Endothelial cell of umbilical vein (primary cell): ENCODE measurements around the gene QSOX2. TPM values are rescaled to one million over a fixed set of nuclear protein-coding genes. Genes with fewer than 3 reads are reported as not detected.

Source experiments
- BruUV-seq: library from RNA; stranded (reverse); fragments of 400-500 nt; replicated peaks from 2 replicates; lab custom pipeline; 2021; lab: Mats Ljungman, UMichigan
- CTCF ChIA-PET: fragments of 300-600, 350-600 bp; sonication (Branson Sonifier 250); formaldehyde crosslinking; loops from one replicate; lab custom pipeline; 2021; ENCODE audit warnings: antibody characterized with exemption, inconsistent platforms; lab: Charles Lee
- POLR2A ChIA-PET: fragments of 300-600, 350-600 bp; sonication (Branson Sonifier 250); formaldehyde crosslinking; loops from one replicate; lab custom pipeline; 2021; ENCODE audit warnings: antibody characterized with exemption, inconsistent platforms; lab: Charles Lee
- DNase-seq: peaks from one replicate; pipeline ENCODE4 v3.0.0-alpha.2; 2011; ENCODE audit warnings: low read depth, low spot score
- FAIRE-seq: peaks from 2 replicates; lab custom pipeline; 2011; peaks lifted over from hg19 to GRCh38; lab: Jason Lieb, UNC
- H2AFZ ChIP-seq: 2 replicates; pipeline ENCODE4 v1.6.0; 2012; ENCODE audit warnings: low read depth, low read length, control low read depth, inconsistent platforms
- H3K27ac ChIP-seq: 2 replicates; pipeline ENCODE4 v1.5.1; 2011; ENCODE audit warnings: low read depth, mild to moderate bottlenecking, control low read depth, low read length, moderate library complexity; ENCODE audit not compliant: insufficient read depth
- H3K27me3 ChIP-seq, 2 experiments: 2 replicates each; pipeline versions ENCODE4 v1.6.0 to v1.6.1; 2011; ENCODE audit warnings: low read length in 2 of 2, mixed read lengths in 1 of 2; ENCODE audit not compliant: control insufficient read depth in 2 of 2, insufficient read depth in 2 of 2
- H3K36me3 ChIP-seq, 2 experiments: 2 replicates in 1 of 2; 3 replicates in 1 of 2; pipeline ENCODE4 v1.5.1; 2011; ENCODE audit warnings: low read length in 2 of 2, mild to moderate bottlenecking in 1 of 2, moderate library complexity in 1 of 2; ENCODE audit not compliant: control insufficient read depth in 2 of 2, insufficient read depth in 2 of 2; ENCODE audit errors: extremely low read depth in 1 of 2
- H3K4me1 ChIP-seq: 3 replicates; pipeline ENCODE4 v1.5.1; 2011; ENCODE audit warnings: mild to moderate bottlenecking, low read length; ENCODE audit not compliant: control insufficient read depth, insufficient read depth; ENCODE audit errors: extremely low read depth
- H3K4me2 ChIP-seq: 2 replicates; pipeline ENCODE4 v1.6.1; 2011; ENCODE audit warnings: low read length, control low read depth, mixed read lengths; ENCODE audit not compliant: insufficient read depth
- H3K4me3 ChIP-seq, 3 experiments: fragments of 200-600 bp in 1 of 3; sonication (generic), shearing (Covaris generic) in 1 of 3; replicated peaks in 1 of 3; 2 replicates each; pipeline ENCODE4 v1.5.1; 2011 to 2016; ENCODE audit warnings: control low read depth in 3 of 3, low read length in 3 of 3, mild to moderate bottlenecking in 2 of 3, inconsistent platforms in 1 of 3, low read depth in 1 of 3, moderate library complexity in 1 of 3; ENCODE audit not compliant: insufficient read depth in 1 of 3
- H3K79me2 ChIP-seq: 2 replicates; pipeline ENCODE4 v1.6.0; 2012; ENCODE audit warnings: low read length, inconsistent platforms; ENCODE audit not compliant: control insufficient read depth, insufficient read depth
- H3K9ac ChIP-seq: replicated peaks from 2 replicates; pipeline ENCODE3; 2011; ENCODE audit warnings: low read length, control low read depth; ENCODE audit not compliant: insufficient read depth; ENCODE audit errors: extremely low read depth
- H3K9me1 ChIP-seq: replicated peaks from 3 replicates; pipeline ENCODE4 v1.6.0; 2011; ENCODE audit warnings: mild to moderate bottlenecking, low read length; ENCODE audit not compliant: control insufficient read depth, insufficient read depth; ENCODE audit errors: extremely low read depth
- H3K9me3 ChIP-seq: replicated peaks from 2 replicates; pipeline ENCODE4 v1.5.1; 2012; ENCODE audit warnings: low read length, inconsistent platforms; ENCODE audit not compliant: control insufficient read depth, insufficient read depth
- H4K20me1 ChIP-seq: replicated peaks from 2 replicates; pipeline ENCODE3; 2011; ENCODE audit warnings: mild to moderate bottlenecking, low read length; ENCODE audit not compliant: control insufficient read depth, insufficient read depth; ENCODE audit errors: extremely low read depth
- EZH2 ChIP-seq: IDR thresholded peaks from 2 replicates; pipeline ENCODE4 v1.6.1; 2012; ENCODE audit warnings: borderline replicate concordance, low read depth, mild to moderate bottlenecking, moderate library complexity, low read length, inconsistent platforms; ENCODE audit not compliant: severe bottlenecking
- FOS ChIP-seq: IDR thresholded peaks from 2 replicates; pipeline ENCODE4 v1.6.1; 2011; ENCODE audit warnings: mild to moderate bottlenecking, low read length, moderate library complexity, borderline replicate concordance; ENCODE audit not compliant: insufficient read depth
- GATA2 ChIP-seq: IDR thresholded peaks from 2 replicates; pipeline ENCODE4 v1.7.0; 2011; ENCODE audit warnings: low read depth, mild to moderate bottlenecking, moderate library complexity, mixed read lengths, low read length; ENCODE audit not compliant: insufficient read length, insufficient read depth
- JUN ChIP-seq: IDR thresholded peaks from 2 replicates; pipeline ENCODE4 v1.6.1; 2011; ENCODE audit warnings: borderline replicate concordance, low read depth; ENCODE audit not compliant: insufficient read length, insufficient read depth
- MYC ChIP-seq: IDR thresholded peaks from one replicate; pipeline ENCODE4 v1.6.1; 2011; ENCODE audit warnings: mild to moderate bottlenecking, low read depth, low read length
- POLR2A ChIP-seq: IDR thresholded peaks from 2 replicates; pipeline ENCODE4 v1.6.1; 2012; ENCODE audit warnings: low read depth, mild to moderate bottlenecking, control low read depth, low read length
- POLR2AphosphoS5 ChIP-seq: IDR thresholded peaks from 2 replicates; pipeline ENCODE4 v1.6.1; 2012; ENCODE audit warnings: low read depth, mild to moderate bottlenecking, control low read depth, low read length, moderate library complexity; ENCODE audit not compliant: insufficient read depth
- dilution Hi-C: fragments of 300-500 bp; cut with MboI; formaldehyde crosslinking; loops from one replicate; pipeline ENCODE4 v1.15.0; 2019; ENCODE audit warnings: low sequenced_read_pairs; ENCODE audit not compliant: extremely low pct_ligation_motif_present
- intact Hi-C: fragments of 100-400 bp; cut with micrococcal nuclease; formaldehyde crosslinking; loops from one replicate; pipeline ENCODE4 v1.10.0; 2022
- polyA plus RNA-seq, 4 experiments: library from polyadenylated mRNA; depleted of rRNA in 3 of 4; stranded (reverse) in 3 of 4; unstranded in 1 of 4; fragments of >200 nt; gene quantifications; 2 replicates each; pipeline versions ENCODE4 v1.2.1 to v1.2.3, GENCODE V29; 2011 to 2012; ENCODE audit warnings: missing spikeins in 1 of 4
- total RNA-seq: library from RNA; stranded (reverse); gene quantifications from 2 replicates; pipeline ENCODE4 v1.2.3, GENCODE V29; 2021
- TF ChIP-seq, protein P1 (sequence below), 2 donors: IDR thresholded peaks; 1 replicate in 1 of 2; 2 replicates in 1 of 2; pipeline ENCODE4 v1.5.1; 2011; ENCODE audit warnings: low read length in 2 of 2, mild to moderate bottlenecking in 2 of 2, moderate library complexity in 2 of 2, control low read depth in 1 of 2, inconsistent platforms in 1 of 2, low read depth in 1 of 2; ENCODE audit not compliant: insufficient read depth in 1 of 2; ENCODE audit errors: extremely low read depth in 1 of 2
- TF ChIP-seq, protein P2 (sequence below): IDR thresholded peaks from 2 replicates; pipeline ENCODE4 v1.6.1; 2011; ENCODE audit not compliant: insufficient read depth, insufficient read length

QSOX2 gene
- total and polyA plus RNA-seq, 2 donors (not counting 3 experiments of a cell fraction or from before 2014, with no cell fraction given), result 16.4 to 23.4 TPM

DNA sequence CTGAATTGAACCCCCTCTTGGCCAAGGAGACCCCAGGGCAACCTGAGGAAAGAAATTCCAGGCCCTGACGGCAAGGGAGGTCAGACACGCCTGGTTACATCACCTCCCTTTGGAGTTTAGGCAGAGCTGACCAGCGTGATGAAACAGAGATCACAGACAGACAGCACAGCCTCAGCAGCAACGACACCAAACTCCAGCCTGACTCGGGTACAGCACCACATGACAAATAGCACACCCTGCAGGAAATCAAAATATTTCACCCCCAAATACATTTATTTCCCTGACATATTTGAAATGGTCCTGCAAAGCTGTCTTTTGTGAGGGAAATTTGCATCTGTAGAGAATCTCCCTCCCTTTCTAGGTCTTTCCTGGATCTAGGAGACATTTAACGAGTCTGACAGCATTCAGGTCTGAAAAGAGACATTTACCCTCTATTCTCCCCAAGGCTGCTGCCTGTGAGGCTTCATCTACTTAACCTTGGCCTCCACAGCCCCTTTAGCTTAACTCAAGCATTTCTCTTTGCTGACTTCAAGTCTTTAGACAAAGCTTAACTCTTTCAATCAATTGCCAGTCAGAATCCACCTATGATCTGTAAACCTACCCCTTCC lies 2.6 kb downstream of the QSOX2 start:
- no peaks in the 10 kb centered on the region for H3K9me1 ChIP-seq
- no peak overlapping the region for H3K9ac ChIP-seq
- intact Hi-C loops, result no loop called here
- dilution Hi-C loops, result no loop called here
- H3K4me2 ChIP-seq, result no peak overlapping the region
- DNase-seq (no peak), FAIRE-seq (no peak)
- peaks cover 22% of the 10 kb centered on the region for H3K79me2 ChIP-seq
- TF ChIP-seq MYC (no peak), JUN (no peak), POLR2A (no peak), FOS (no peak), EZH2 (no peak), POLR2AphosphoS5 (no peak), GATA2 (no peak)
- TF ChIP-seq, protein P1, sequence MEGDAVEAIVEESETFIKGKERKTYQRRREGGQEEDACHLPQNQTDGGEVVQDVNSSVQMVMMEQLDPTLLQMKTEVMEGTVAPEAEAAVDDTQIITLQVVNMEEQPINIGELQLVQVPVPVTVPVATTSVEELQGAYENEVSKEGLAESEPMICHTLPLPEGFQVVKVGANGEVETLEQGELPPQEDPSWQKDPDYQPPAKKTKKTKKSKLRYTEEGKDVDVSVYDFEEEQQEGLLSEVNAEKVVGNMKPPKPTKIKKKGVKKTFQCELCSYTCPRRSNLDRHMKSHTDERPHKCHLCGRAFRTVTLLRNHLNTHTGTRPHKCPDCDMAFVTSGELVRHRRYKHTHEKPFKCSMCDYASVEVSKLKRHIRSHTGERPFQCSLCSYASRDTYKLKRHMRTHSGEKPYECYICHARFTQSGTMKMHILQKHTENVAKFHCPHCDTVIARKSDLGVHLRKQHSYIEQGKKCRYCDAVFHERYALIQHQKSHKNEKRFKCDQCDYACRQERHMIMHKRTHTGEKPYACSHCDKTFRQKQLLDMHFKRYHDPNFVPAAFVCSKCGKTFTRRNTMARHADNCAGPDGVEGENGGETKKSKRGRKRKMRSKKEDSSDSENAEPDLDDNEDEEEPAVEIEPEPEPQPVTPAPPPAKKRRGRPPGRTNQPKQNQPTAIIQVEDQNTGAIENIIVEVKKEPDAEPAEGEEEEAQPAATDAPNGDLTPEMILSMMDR (IDR thresholded peaks at IDR 0.05; ENCODE audit: extremely low read depth in 1 of 2, insufficient read depth in 1 of 2, low read depth in 1 of 2, low read length in 2 of 2), result no peak
- TF ChIP-seq, protein P2, sequence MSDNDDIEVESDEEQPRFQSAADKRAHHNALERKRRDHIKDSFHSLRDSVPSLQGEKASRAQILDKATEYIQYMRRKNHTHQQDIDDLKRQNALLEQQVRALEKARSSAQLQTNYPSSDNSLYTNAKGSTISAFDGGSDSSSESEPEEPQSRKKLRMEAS, result no peak
- no peaks in the 10 kb centered on the region for H3K36me3 ChIP-seq
- POLR2A ChIA-PET, result no interaction called here
- no peak overlapping the region for H3K4me3 ChIP-seq
- no peak overlapping the region for H3K27ac ChIP-seq
- CTCF ChIA-PET, result interaction anchor here (1.1 to 1.4 kb wide), 2 partner anchors 15 to 101 kb away, joined by 3 to 9 read pairs; no protein-coding TSS in a partner anchor
- no peak overlapping the region for H2AFZ ChIP-seq
- no peaks in the 10 kb centered on the region for H3K9me3 ChIP-seq
- no TSS peak for BruUV-seq
- H4K20me1 ChIP-seq, result no peaks in the 10 kb centered on the region
- H3K27me3 ChIP-seq, result peaks cover 0 to 3% of the 10 kb centered on the region in 2 experiments
- H3K4me1 ChIP-seq, result peaks cover 9% of the 10 kb centered on the region
